Renal cortical epithelial cell (primary cell): ENCODE results near the gene LBH. TPM values are rescaled to one million over a fixed set of nuclear protein-coding genes. Genes with fewer than 3 reads are reported as not detected.

ENCODE experiments used
- DNase-seq: peaks from one replicate; pipeline ENCODE4 v3.0.0-alpha.2; 2011; ENCODE audit warnings: low read depth
- total RNA-seq: library from RNA; depleted of rRNA; stranded (reverse); fragments of >200 nt; gene quantifications from 2 replicates; pipeline ENCODE4 v1.2.3, GENCODE V29; 2014

The LBH gene
- total RNA-seq, 1 donor from 2014 or later, result 22.7 TPM

DNA sequence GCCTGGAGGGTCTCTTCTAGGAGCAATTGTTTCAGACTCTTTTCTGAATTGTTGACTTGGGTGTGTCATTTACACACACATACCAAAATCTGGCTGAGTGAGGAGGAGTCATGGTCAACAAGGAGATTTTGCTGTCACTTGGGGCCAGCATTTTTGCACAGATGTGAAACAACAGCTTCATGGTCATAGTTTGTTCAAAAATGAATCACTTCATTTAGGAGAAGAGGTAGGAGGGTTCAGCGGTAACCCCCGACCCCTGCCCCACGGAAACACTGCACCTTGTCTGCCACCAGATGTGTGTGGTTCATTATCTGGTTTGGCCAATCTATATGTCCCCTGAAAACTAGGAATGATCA lies 42.2 kb downstream of the LBH start:
- no peak for DNase-seq

DNA sequence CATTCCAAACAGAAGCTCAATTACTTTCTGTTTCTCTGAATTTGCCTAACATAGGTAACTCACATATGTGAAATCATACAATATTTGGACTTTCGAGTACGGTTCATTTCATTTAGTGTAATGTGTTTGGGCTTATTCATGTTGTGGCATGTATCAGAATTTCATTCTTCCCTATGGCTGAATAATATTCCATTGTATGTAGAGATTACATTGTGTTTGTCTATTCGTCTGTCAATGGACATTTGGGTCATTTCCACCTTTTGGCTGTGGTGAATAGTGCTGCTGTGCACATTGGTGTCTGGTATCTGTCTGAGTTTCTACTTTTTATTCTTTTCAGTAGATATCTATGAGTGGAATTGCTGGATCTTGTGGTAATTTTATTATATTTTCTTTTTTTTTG lies 43.9 kb downstream of the LBH start:
- DNase-seq, result no peak

DNA sequence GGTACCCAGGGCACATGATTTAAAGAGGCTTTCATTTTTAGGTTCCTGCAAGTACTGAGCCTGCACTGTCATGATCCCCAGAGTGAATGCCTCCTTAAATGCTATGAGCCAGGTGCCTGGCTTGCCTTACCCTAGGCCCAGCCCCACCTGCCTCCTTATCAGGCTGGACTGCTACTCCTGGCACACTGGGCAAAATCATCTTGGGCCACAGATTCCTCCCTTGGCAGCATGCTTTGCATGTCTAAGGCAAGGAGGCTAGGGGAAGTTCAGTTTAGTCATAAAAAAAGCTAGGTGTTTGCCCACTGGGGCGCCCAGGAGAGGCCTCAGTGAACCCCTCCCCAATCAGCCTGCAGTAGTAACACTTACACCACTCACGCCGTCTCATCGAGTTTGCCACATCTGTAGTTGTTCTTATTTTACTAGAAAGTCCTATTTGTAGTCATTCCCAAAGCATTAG lies 45.1 kb downstream of the LBH start:
- DNase-seq, result no peak

DNA sequence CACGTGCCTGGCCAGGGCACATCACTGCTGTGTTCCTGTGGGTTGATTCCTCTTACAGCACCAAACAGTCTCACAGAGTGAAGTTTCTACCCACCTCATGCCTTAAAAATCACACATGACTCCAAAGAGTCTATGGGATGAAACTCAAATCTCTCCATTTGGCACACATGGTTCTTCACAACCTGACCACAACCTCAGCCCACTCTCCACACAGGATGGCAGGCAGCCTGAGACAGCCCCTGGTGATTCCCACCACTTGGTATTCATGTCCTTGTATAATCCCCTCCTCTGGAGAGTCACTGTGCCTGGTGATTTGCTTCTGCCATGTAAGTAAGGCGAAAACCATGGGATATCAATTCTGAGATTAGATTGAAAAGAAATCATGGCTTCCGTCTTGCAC lies 46.2 kb downstream of the LBH start:
- DNase-seq, result no peak

DNA sequence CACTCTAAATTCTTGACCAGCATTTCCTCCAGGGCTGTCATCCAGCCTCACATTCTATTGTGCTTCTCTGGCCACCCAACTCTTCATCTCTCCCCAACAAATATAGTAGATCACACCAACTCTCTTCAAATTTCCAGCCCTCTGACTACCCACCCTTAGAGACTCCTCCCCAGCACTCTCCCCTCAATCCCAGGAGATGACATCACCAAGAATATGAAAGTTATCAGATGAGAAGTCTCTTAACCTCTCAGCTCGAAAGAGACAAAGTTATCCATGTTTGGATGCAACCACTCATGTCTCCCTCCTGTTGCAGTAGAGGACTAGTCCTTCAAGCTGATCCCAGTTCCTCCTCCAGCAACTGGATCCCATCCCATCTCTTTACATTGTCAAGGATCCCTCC lies 47.1 kb downstream of the LBH start:
- DNase-seq, result no peak

DNA sequence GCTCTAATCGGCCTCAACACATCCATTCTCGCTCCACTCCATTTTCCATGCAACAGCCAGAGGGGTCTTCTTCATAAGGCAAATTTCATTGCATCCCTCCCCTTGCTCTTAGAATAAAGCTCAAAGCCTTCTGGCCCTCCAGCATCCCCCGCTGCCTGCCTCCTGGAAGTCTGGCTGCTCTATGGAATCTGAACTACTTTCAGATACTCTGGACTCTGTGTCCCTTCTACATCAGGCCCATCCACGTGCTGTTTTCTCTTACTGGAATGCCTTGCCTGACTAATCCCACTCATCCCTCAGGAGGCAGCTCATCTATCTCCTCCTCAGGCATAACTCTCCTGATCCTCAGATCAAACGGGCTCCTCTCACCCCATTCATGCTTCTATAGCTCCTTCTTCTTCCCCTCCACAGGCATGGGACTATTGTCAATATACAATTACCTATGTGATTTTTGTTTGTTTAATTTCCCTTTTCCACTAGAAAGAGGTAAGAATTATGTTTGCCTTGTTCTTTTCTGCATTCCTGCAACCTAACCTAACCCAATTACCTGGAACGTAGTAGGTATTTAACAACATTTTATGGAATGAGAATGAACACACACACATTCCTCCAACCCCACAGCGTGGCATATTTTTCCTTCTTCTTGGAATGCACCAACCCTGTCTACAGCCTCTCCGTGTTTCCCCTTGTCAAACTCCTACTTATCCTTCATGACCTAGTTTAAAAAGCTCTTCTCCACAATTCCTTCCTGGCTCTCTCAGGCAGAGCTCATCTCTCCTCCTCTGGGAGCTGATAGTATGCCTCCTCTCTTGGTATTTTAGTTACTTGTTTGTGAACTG lies 49.5 kb downstream of the LBH start:
- DNase-seq, result peak; percentile 37

GRCh38 chr2:30282081-30282480 lies 50.7 kb downstream of the LBH start:
- DNase-seq, result no peak

GRCh38 chr2:30282721-30283120 lies 51.4 kb downstream of the LBH start:
- DNase-seq, result no peak

GRCh38 chr2:30283931-30284565 lies 52.7 kb downstream of the LBH start:
- DNase-seq, result no peak

- DNase-seq, result no peak
Observed at GRCh38 chr2:30285758-30286157, 54.4 kb downstream of the LBH start.

DNA sequence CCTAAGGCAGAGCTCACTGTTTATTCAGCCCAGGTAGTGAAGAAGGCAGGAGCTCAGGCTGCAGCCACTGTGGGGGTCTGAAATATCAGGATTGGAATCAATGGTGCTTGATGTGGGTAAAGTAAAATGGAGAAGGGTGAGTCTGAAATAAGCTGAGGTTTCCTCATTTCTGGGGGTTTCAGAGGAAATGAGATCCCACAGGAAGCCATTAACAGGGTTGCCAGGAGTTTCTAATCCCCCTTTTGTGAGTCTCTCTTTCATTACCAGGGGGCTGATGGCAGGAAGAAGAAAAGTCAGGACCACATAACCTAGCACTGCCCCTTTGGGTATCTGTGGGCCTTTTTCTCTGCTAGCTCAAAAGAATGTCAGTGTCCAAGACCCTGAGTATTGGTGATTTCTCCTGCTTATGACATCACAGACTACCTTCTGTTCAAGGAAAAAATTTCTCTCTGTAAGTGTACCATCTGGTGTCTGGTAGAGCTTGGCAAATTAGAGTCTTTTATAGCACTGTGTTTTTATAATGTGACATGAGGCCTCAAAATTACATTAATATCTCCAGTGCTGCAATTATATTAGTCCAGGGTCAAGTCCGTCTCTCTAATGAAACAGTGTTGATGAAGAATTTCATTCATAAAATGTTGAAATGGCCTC lies 56.0 kb downstream of the LBH start:
- DNase-seq, result no peak

DNA sequence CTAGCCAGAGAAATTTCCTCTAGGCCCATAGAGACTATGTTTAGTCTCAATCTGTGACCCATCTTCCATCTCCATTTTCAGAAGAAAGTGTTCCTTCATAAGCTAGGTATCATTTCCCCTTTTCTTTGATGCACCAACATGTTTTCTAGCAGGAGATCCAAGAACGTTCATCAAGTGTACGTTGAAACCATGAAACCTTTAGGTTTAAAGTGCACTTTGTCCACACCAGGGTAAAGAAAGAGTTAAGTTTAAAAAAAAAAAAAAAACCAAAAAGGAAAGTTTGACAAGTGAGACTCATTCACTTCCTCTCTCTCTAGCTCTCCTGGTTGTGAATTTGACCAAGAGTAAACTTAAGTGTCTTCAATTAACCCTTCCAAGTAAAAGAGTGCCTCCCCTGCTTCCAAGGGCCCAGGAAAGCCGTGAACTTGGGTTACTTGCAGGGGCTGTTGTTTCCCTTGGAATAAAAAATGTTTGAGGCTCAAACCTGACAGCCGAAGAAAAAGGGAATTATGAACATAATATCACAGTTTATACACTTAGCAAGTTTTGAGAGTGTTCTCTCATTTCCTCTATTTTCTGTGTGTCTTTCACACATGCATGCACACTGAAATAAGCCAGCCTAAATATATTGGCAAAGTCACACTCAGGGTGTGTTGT lies 56.7 kb downstream of the LBH start:
- DNase-seq, result no peak

GRCh38 chr2:30288561-30288960 lies 57.2 kb downstream of the LBH start:
- no peak for DNase-seq

DNA sequence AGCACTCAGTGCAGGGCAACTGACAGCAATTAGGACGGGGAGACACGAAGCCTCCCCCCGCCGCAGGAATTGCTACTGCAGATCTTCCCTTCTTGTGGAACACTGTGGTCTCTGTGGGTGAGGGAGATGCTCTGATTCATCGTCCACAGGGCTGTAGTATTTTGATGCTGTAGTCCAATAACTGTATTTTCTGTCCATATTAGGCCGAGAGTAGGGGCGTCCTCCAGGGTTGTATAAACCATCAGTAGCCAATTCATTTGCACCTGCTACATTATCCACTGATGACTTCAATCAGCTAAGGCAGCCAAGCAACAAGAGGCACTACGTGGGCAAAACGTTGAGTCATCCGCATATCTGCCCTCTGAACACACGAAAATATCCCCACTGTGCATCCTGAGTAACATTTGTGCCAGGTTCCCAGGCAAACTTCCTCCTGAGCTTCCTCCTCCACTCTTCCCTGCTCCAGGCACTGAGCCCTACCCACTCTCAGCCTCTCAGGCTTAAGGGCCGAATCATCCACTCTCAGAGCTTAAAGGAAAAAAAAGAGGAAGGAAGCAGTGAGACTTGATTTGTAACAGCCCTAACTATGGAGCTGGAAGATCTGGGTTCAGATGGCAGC lies 62.1 kb downstream of the LBH start:
- DNase-seq, result peak; percentile 96

GRCh38 chr2:30294133-30294532 lies 62.8 kb downstream of the LBH start:
- DNase-seq, result no peak

GRCh38 chr2:30296496-30296895 lies 65.2 kb downstream of the LBH start:
- DNase-seq, result no peak

DNA sequence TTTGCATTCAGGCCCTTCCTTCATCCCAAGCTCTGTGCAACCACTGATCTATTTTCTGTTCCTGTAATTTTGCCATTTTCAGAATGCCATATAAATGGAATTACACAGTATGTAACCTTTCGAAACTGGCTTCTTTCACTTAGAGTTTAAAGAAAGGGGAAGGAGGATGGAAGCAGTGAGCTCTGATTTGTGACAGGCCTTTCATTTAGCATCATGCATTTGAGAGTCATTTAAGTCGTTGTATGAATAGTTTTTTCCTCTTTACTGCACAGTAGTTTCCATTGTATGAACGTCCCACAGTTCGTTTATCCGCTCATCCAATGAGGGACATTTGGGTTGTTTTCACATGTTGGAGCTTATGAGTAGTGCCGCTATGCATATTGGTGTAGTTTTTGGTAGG lies 67.0 kb downstream of the LBH start:
- no peak for DNase-seq

DNA sequence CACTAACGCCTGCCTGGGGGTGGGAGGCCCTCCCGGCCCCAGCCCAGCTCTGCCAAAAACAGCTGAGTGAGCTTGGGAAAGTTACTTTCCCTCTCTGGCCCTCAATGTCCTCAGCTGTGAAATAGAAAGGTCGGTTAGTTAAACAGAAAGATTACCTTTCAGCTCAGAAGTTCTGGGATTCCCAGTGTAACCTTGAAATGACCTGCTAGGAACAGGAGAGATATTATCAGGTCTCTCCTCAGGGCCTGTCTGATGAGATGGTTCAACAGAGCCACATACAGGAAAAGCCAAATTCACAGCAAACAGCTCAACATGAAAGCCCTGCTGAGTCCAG lies 68.8 kb downstream of the LBH start:
- DNase-seq, result no peak

GRCh38 chr2:30300456-30301221 lies 69.3 kb downstream of the LBH start:
- DNase-seq, result no peak

- DNase-seq, result peak; percentile 46
Observed at GRCh38 chr2:30301551-30301950, 70.2 kb downstream of the LBH start.

GRCh38 chr2:30302566-30302965 lies 71.2 kb downstream of the LBH start:
- DNase-seq, result no peak
